ENCODE data around the gene TTC34. TPM values are rescaled to one million over a fixed set of nuclear protein-coding genes. Genes with fewer than 3 reads are reported as not detected.

Gene TTC34
- 0.10 TPM for total RNA-seq

GRCh38 chr1:2801535-2802291 is at the start of gene TTC34:
TSS of gene TTC34 (minus strand) at chr1:2801693. CDS start at chr1:2800827, 866 bp downstream.
- Histone ChIP-seq H3K4me3 (ENCODE audit: low read length) (no peak within 1 kb of the TSS), H3K9me3 (ENCODE audit: low read depth, low read length) (no peaks in the 10 kb centered on the region), H3K4me1 (ENCODE audit: insufficient read depth, low read length) (no peaks in the 10 kb centered on the region), H3K27me3 (ENCODE audit: insufficient read depth, low read length) (no peaks in the 10 kb centered on the region)

- H3K4me3 ChIP-seq (ENCODE audit: low read length) = no peak overlapping the region
- H3K27me3 ChIP-seq (ENCODE audit: insufficient read depth, low read length) = no peaks in the 10 kb centered on the region
- H3K9me3 ChIP-seq (ENCODE audit: low read depth, low read length) = no peaks in the 10 kb centered on the region
- H3K4me1 ChIP-seq (ENCODE audit: insufficient read depth, low read length) = no peaks in the 10 kb centered on the region
Measured at GRCh38 chr1:2850502-2850901, 49.0 kb upstream of the TTC34 start.

GRCh38 chr1:2848006-2848670 is 46.6 kb upstream of the TTC34 start:
- Histone ChIP-seq H3K27me3 (ENCODE audit: insufficient read depth, low read length) (no peaks in the 10 kb centered on the region), H3K4me1 (ENCODE audit: insufficient read depth, low read length) (no peaks in the 10 kb centered on the region), H3K4me3 (ENCODE audit: low read length) (no peak overlapping the region), H3K9me3 (ENCODE audit: low read depth, low read length) (no peaks in the 10 kb centered on the region)

GRCh38 chr1:2847086-2847985 is 45.8 kb upstream of the TTC34 start:
- Histone ChIP-seq H3K4me3 (ENCODE audit: low read length) (no peak overlapping the region), H3K27me3 (ENCODE audit: insufficient read depth, low read length) (no peaks in the 10 kb centered on the region), H3K9me3 (ENCODE audit: low read depth, low read length) (no peaks in the 10 kb centered on the region), H3K4me1 (ENCODE audit: insufficient read depth, low read length) (no peaks in the 10 kb centered on the region)

GRCh38 chr1:2845869-2846268 is 44.4 kb upstream of the TTC34 start:
- Histone ChIP-seq H3K4me3 (ENCODE audit: low read length) (no peak overlapping the region), H3K27me3 (ENCODE audit: insufficient read depth, low read length) (no peaks in the 10 kb centered on the region), H3K9me3 (ENCODE audit: low read depth, low read length) (no peaks in the 10 kb centered on the region), H3K4me1 (ENCODE audit: insufficient read depth, low read length) (no peaks in the 10 kb centered on the region)

- Histone ChIP-seq H3K4me1 (ENCODE audit: insufficient read depth, low read length) (peaks cover 9% of the 10 kb centered on the region), H3K27me3 (ENCODE audit: insufficient read depth, low read length) (no peaks in the 10 kb centered on the region), H3K9me3 (ENCODE audit: low read depth, low read length) (no peaks in the 10 kb centered on the region), H3K4me3 (ENCODE audit: low read length) (no peak overlapping the region)
Measured at GRCh38 chr1:2840036-2840809, 38.7 kb upstream of the TTC34 start.

- peaks cover 9% of the 10 kb centered on the region for H3K4me1 ChIP-seq (ENCODE audit: insufficient read depth, low read length)
- no peak overlapping the region for H3K4me3 ChIP-seq (ENCODE audit: low read length)
- no peaks in the 10 kb centered on the region for H3K27me3 ChIP-seq (ENCODE audit: insufficient read depth, low read length)
- no peaks in the 10 kb centered on the region for H3K9me3 ChIP-seq (ENCODE audit: low read depth, low read length)
Measured at GRCh38 chr1:2837823-2838222, 36.3 kb upstream of the TTC34 start.

- Histone ChIP-seq H3K4me1 (ENCODE audit: insufficient read depth, low read length) (peaks cover 9% of the 10 kb centered on the region), H3K9me3 (ENCODE audit: low read depth, low read length) (no peaks in the 10 kb centered on the region), H3K4me3 (ENCODE audit: low read length) (no peak overlapping the region), H3K27me3 (ENCODE audit: insufficient read depth, low read length) (no peaks in the 10 kb centered on the region)
Measured at GRCh38 chr1:2837316-2837715, 35.8 kb upstream of the TTC34 start.

- Histone ChIP-seq H3K4me3 (ENCODE audit: low read length) (no peak overlapping the region), H3K27me3 (ENCODE audit: insufficient read depth, low read length) (no peaks in the 10 kb centered on the region), H3K4me1 (ENCODE audit: insufficient read depth, low read length) (peaks cover 9% of the 10 kb centered on the region), H3K9me3 (ENCODE audit: low read depth, low read length) (no peaks in the 10 kb centered on the region)
Measured at GRCh38 chr1:2836333-2836970, 35.0 kb upstream of the TTC34 start.

- H3K27me3 ChIP-seq (ENCODE audit: insufficient read depth, low read length) = no peaks in the 10 kb centered on the region
- H3K4me1 ChIP-seq (ENCODE audit: insufficient read depth, low read length) = peaks cover 9% of the 10 kb centered on the region
- no peak overlapping the region for H3K4me3 ChIP-seq (ENCODE audit: low read length)
- no peaks in the 10 kb centered on the region for H3K9me3 ChIP-seq (ENCODE audit: low read depth, low read length)
Measured at GRCh38 chr1:2835650-2836159, 34.2 kb upstream of the TTC34 start.

- Histone ChIP-seq H3K4me3 (ENCODE audit: low read length) (no peak overlapping the region), H3K27me3 (ENCODE audit: insufficient read depth, low read length) (no peaks in the 10 kb centered on the region), H3K4me1 (ENCODE audit: insufficient read depth, low read length) (peaks cover 1% of the 10 kb centered on the region), H3K9me3 (ENCODE audit: low read depth, low read length) (no peaks in the 10 kb centered on the region)
Measured at GRCh38 chr1:2834741-2835564, 33.5 kb upstream of the TTC34 start.

- Histone ChIP-seq H3K27me3 (ENCODE audit: insufficient read depth, low read length) (no peaks in the 10 kb centered on the region), H3K9me3 (ENCODE audit: low read depth, low read length) (no peaks in the 10 kb centered on the region), H3K4me3 (ENCODE audit: low read length) (no peak overlapping the region), H3K4me1 (ENCODE audit: insufficient read depth, low read length) (no peaks in the 10 kb centered on the region)
Measured at GRCh38 chr1:2834146-2834475, 32.6 kb upstream of the TTC34 start.

- Histone ChIP-seq H3K4me3 (ENCODE audit: low read length) (no peak overlapping the region), H3K4me1 (ENCODE audit: insufficient read depth, low read length) (no peaks in the 10 kb centered on the region), H3K9me3 (ENCODE audit: low read depth, low read length) (no peaks in the 10 kb centered on the region), H3K27me3 (ENCODE audit: insufficient read depth, low read length) (no peaks in the 10 kb centered on the region)
Measured at GRCh38 chr1:2833454-2834145, 32.1 kb upstream of the TTC34 start.

Data from mononuclear cell (primary cell).